Fibroblast of the aortic adventitia (primary cell): ENCODE data around the gene GH1. TPM values are rescaled to one million over a fixed set of nuclear protein-coding genes. Genes with fewer than 3 reads are reported as not detected.

Experiments used
- DNase-seq: peaks from one replicate; pipeline ENCODE4 v3.0.0-alpha.2; 2010; ENCODE audit warnings: low read depth
- H3K4me3 ChIP-seq: 2 replicates; pipeline ENCODE4 v1.5.1; 2011; ENCODE audit warnings: low read depth, mild to moderate bottlenecking, control low read depth, low read length, moderate library complexity
- CTCF ChIP-seq: IDR thresholded peaks from 2 replicates; pipeline ENCODE4 v1.5.1; 2011; ENCODE audit warnings: mild to moderate bottlenecking, low read length, control low read depth, inconsistent platforms; ENCODE audit not compliant: insufficient read depth
- total RNA-seq: library from RNA; depleted of rRNA; stranded (reverse); fragments of >200 nt; gene quantifications from 2 replicates; pipeline ENCODE4 v1.2.3, GENCODE V29; 2012; ENCODE audit warnings: low replicate concordance

The GH1 gene
- total RNA-seq, 1 donor, result not detected

- no peak overlapping the region for H3K4me3 ChIP-seq
- TF ChIP-seq CTCF, result no peak
- no peak for DNase-seq
These were observed 25.1 kb upstream of the GH1 start for GRCh38 chr17:63943745-63944144.

DNA sequence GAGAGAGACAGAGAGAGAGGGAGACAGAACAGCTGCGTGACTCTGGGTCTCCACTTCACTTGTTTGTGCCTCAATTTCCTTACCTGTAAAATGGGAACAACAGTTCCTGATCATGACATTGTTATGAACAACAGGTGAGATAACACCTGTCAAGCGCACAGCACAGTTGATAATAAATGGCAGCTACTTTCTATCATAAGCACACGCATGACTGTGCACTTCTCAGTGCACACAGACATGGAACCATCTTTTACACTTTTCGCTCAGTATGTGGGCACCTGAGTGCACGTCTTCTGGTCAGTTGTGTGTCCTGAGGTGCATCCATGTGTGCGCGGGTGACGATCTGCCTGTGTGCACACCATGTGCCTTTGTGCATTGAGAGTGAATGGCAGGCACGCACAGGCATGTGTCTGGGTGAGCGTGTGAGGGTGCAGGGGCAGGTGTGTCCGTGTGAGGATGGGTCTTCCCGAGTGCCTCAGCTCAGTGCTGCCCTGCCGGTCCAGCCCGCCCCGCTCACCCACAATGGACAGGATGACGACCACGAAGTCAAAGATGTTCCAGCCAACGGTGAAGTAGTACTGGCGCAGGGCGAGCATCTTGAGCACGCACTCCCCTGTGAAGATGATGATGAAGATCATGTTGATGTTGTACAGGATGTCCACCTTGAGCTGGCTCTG is 23.8 kb upstream of the GH1 start:
- no peak overlapping the region for H3K4me3 ChIP-seq
- no peak for DNase-seq
- no peak for TF ChIP-seq CTCF

GRCh38 chr17:63941751-63942150 is 23.1 kb upstream of the GH1 start:
- no peak for TF ChIP-seq CTCF
- no peak for DNase-seq

GRCh38 chr17:63941162-63941561 is 22.5 kb upstream of the GH1 start:
- no peak for TF ChIP-seq CTCF
- H3K4me3 ChIP-seq, result no peak overlapping the region
- DNase-seq, result no peak

More at GRCh38 chr17:63941751-63942150, 23.1 kb upstream of the GH1 start:
- no peak overlapping the region for H3K4me3 ChIP-seq

GRCh38 chr17:63940584-63940983 is 21.9 kb upstream of the GH1 start:
- no peak for TF ChIP-seq CTCF
- no peak overlapping the region for H3K4me3 ChIP-seq
- DNase-seq, result no peak

- H3K4me3 ChIP-seq, result no peak overlapping the region
- no peak for TF ChIP-seq CTCF
- no peak for DNase-seq
These were observed 21.2 kb upstream of the GH1 start for GRCh38 chr17:63939884-63940283.

DNA sequence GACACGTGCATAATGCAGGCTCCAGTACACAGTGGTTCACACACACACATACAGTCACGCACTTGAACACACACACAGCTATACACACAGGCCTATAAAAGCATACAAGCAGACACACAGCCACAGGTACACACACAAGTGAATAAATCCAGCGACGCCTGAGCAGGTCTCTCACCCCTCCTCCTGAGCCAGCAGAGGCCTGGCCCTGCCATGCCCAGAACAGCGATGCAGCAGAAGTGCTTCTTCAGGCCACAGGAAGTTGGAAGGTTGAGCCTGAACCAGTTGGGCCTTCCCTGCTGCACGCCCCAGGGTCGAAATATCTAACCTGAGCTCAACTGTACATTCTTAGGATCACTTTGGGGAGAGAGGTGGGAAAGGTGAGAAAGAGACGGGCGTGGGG is 20.8 kb upstream of the GH1 start:
- TF ChIP-seq CTCF, result no peak
- no peak for DNase-seq
- no peak overlapping the region for H3K4me3 ChIP-seq
